GM21447 (cell line): ENCODE data around the gene RTN4RL1.
"Not testable (repeated sequence)": the region's sequence is repeated elsewhere in the genome, so short reads cannot be mapped to it uniquely, and the experiment has no call there.

Source experiments
- ATAC-seq: cut with Tn5 transposase; IDR thresholded peaks from one replicate; pipeline ENCODE4 v1.9.1; 2021; ENCODE audit not compliant: unreplicated experiment

The RTN4RL1 gene

GRCh38 chr17:2004435-2004952, 20.6 kb downstream of the RTN4RL1 start:
- no peak for ATAC-seq

GRCh38 chr17:2003525-2003924, 21.6 kb downstream of the RTN4RL1 start:
- no peak for ATAC-seq

DNA sequence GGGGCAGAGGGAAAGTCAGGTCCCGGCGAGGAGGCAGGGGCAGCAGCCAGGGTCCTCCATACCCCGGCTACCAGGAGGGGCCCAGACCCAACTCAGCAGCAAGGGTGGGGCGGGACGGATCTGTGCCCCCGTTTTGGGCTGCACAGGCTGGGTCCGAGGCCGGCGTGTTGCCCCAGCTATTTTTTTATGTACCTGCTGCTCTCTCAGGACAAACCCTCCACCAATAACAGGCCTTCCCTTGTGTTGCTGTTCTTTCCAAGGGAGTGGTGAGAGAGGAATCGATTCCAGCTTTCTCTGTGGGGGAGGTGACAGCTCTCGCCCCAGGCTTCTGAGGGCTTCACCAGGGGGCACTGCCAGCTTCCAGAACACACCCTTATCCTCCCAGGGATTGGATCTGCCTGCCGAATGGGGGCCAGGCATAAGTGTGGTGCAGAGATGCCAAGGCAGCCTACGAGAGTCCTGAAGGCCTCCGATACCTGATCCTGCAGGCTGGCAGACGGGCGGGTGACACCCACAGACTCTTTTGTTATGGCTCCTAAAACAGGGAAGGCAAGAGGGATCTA, 22.3 kb downstream of the RTN4RL1 start:
- no peak for ATAC-seq

GRCh38 chr17:1999557-2000251, 25.4 kb downstream of the RTN4RL1 start:
- no peak for ATAC-seq

GRCh38 chr17:1997927-1998742, 27.0 kb downstream of the RTN4RL1 start:
- ATAC-seq = no peak

- no peak for ATAC-seq
Measured at GRCh38 chr17:1997289-1997926, 27.7 kb downstream of the RTN4RL1 start.

GRCh38 chr17:1996800-1997288, 28.3 kb downstream of the RTN4RL1 start:
- ATAC-seq = no peak

DNA sequence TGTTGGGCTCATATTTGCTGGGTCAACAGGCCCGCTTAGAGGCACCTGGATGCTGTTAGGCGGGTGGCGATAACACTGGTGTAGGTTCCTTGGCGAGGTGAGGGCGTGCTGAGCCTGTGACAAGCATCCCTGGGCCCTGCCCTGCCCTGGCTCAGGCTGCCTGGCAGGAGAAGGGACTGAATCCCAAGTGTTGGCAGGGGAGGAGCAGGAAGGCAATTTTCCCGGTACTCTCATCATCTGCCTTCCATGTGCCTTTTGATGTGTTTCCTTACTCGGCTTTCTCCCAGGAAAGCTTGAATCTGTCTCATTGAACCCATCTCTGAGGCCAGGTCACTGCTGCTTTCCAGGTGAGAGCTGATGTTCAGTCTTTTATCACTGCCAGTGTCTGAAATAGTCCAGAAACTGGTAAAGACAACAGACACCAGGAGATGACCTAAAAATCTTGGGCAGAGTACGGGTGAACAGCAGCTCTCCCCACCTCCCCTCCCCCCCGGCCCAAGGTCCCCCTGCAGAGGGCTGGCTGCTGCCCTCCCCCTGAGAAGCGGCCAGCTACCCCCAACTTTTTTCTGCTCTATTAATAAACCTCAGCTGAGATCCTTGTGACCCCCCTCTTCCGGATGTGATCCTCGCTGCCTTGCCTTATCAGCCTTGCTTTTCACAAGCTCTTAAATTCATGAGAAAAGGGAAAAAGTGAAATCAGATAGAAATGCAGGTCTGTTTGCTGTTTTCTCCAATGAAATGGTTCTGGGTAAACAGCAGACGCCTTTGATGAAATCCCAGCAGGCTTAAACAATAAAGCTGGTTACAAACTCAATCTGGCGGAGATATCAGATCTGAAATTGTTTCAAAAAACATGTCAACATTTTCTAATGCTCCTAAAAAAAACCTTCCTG, 29.0 kb downstream of the RTN4RL1 start:
- ATAC-seq = no peak

DNA sequence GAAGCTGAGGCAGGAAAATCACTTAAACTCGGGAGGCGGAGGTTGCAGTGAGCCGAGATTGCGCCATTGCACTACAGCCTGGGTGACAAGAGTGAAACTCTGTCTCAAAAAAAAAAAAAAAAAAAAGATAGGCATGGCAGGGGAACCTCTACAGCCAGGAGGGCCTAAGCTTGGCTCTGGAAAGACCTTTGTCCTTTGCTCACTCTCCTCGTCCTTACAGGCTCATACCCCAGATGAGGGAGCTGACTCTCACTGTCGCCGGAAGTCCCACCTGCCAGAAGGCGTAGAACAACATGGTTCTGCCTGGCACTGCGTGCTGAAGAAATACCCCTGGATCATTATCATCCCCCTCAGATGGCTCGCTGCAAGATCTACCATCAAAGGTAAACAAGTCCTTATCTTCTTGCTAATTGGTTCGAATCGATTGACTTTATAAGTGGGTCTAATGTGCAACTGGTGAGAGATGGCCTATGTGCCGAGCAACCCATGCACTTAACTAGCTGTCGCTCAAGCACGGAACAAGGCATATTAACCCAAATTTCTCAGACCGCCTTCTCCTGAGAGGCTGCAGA, 29.7 kb downstream of the RTN4RL1 start:
- ATAC-seq = no peak

- no peak for ATAC-seq
Measured at GRCh38 chr17:1994707-1995106, 30.4 kb downstream of the RTN4RL1 start.

- no peak for ATAC-seq
Measured at GRCh38 chr17:1992541-1992940, 32.6 kb downstream of the RTN4RL1 start.

DNA sequence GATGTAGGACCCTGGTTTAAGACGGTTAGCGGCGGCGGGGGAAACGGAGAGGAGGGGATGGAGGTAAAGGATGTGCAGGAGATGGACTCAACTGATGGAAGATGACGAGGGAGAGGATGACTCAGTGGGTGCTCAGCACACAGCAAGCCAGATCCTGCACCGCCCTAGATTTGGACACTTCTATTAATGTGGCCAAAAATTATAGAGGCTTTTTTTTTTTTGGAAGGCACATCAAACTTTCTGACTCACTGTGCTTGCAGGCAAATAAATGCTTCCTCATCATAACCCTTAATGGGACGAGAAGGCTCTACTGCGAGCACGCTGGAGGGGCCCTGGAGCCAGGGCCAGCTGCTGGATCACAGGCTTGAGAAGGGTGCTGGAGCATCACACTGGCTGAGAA, 36.0 kb downstream of the RTN4RL1 start:
- ATAC-seq = no peak

DNA sequence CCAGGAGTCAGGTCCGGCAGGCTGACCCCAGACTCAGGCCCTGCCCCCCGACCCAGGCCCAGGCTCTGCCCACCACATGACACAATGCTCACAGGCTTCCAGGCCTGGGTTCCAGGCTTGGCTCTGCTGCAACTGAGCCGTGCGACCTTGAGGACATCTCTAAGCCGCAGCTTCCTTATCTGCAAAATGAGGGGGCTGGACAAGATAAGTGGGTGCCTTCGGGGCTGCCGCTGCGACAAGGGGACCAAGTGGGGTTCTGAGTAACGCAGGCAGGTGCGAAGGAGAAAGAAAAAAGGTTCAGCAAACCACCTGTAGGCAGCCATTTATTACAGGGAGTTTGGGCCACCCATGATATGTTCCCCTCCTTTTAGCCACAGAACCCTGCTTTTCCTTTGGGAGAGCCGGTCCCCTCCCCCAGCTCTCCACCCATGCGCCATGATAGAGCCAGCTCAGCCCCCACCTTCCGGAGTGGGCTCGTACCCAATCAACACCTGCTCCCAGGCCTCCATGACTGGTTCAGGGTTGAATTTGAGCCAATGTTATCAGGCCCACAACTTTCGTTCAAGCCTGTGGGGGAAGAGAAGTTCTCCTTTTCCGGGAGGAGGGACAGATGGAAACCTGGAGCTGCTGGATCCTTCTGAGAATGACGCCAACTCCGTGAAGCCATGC, 38.2 kb downstream of the RTN4RL1 start:
- ATAC-seq = no peak

- no peak for ATAC-seq
Measured at GRCh38 chr17:1985686-1986085, 39.4 kb downstream of the RTN4RL1 start.

DNA sequence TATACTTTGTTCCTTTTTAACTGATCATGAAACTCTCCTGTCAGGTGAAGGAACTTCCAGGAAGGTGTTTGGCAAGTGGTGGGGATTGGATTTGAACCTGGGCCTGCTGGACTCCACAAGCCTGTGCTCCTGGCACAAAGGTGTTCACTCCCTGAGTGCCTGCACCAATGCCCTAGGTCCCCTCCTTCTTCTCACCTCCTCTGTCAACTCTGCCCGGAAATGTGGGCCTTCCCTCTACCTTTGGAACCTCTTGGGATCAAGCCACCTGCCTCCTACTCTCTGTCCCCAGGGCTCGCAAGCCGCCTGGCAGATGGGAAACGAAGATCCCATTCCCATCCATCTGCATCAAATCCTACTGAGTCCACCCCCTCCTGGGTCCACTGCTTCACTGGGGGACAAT, 40.0 kb downstream of the RTN4RL1 start:
- ATAC-seq = no peak

- not testable (repeated sequence) for ATAC-seq
Measured at GRCh38 chr17:1982793-1983366, 42.3 kb downstream of the RTN4RL1 start.

DNA sequence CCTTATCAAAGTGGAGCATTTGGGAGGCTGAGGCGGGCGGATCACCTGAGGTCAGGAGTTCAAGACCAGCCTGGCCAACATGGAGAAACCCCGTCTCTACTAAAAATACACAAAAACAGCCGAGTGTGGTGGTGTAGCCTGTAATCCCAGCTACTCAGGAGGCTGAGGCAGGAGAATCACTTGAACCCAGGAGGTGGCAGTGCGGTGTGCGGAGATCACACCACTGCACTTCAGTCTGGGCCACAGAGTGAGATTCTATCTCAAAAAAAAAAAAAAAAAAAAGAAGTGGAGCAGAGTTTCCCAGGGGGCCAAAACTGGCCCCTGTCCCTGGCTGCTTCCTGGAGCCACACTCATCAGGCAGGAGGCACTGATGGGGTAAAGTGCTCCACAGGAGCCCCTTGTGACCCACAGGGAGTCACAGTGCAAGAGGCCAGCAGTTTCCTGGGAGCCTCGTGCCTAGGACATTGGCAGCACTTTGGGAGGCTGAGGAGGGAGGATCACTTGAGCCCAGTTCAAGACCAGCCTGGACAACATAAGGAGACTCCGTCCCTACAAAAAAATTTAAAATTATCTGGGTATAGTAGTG, 44.4 kb downstream of the RTN4RL1 start:
- ATAC-seq = no peak

DNA sequence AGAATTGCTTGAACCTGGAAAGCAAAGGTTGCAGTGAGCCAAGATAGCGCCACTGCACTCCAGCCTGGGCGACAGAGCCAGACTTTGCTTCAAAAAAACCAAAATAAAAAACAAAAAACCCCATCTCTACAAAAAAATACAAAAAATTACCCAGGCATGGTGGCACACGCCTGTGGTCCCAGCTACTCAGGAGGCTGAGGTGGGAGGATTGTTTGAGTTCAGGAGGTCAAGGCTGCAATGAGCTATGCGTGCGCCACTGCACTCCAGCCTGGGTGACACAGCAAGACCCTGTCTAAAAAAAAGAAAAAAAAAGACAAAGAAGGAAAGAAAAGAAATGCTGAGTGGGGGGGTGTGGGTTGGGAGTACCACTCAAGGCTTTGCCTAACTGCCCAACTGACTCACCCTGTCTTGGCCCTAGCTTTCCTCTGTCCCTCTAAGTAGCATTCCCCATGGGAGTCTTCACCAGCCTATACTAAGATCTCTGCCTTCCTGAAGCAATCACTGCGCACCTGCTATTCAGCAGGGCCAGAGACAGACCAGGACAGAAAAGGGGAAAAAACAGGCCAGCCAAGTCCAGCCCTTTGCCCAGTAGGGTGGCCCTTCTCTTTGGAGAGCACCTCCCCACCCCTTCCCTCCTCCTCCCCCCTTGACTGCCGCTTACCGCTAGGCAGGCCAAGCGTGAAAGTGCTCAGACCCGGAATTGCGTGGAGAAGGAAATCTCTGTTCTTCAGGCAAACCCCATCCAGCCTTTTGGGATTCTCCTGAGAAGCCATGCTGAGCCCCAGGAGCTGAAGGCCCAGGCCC, 45.8 kb downstream of the RTN4RL1 start:
- no peak for ATAC-seq
